COLO668 (cell line): ENCODE measurements around the gene FOXJ1.

Source experiments
- DNase-seq: peaks from one replicate; lab custom pipeline; 2025; ENCODE audit not compliant: unreplicated experiment; lab: John Stamatoyannopoulos, UW

The FOXJ1 gene

DNA sequence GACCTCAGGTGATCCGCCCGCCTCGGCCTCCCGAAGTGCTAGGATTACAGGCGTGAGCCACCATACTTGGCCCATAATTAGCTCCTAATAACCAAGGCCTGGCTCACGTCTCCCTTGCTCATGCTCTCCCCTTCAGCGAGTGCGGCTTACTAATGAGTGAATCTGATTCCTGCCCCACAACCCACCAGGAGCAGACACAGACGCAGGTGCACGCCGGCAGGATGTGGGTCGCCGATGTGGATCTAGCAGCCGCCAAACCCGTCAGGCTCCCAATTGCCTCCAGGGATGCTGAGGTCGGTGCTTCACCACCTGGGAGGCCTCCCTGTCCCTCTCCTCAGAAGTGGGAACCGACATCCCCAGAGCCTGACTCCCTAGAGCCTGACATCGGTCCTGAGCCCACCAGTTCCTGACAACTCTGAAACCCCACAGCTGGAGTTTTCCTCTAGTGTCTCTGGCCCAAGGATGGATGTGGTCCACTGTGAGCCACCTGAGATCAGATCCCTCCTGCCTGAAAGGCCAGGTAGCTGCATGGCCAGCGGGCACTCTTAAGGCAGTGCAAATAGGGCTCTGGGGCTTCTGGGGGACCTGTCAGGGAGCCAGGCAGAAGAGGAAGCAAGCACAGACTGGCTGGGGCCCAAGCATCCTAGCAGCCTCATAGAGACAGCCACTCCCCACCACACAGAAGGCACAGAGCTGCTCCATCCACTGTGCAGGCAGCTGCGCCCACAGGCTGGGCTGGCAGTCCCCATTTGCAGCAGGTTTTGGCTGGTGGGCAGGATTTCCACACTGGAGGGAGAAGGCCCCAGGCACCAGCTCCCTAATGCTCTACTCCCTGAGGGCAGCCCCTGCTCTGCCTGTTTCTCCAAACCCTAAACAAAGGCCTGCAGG, 48.3 kb downstream of the FOXJ1 start:
- no peak for DNase-seq

GRCh38 chr17:76091526-76092286, 49.3 kb downstream of the FOXJ1 start:
- no peak for DNase-seq

DNA sequence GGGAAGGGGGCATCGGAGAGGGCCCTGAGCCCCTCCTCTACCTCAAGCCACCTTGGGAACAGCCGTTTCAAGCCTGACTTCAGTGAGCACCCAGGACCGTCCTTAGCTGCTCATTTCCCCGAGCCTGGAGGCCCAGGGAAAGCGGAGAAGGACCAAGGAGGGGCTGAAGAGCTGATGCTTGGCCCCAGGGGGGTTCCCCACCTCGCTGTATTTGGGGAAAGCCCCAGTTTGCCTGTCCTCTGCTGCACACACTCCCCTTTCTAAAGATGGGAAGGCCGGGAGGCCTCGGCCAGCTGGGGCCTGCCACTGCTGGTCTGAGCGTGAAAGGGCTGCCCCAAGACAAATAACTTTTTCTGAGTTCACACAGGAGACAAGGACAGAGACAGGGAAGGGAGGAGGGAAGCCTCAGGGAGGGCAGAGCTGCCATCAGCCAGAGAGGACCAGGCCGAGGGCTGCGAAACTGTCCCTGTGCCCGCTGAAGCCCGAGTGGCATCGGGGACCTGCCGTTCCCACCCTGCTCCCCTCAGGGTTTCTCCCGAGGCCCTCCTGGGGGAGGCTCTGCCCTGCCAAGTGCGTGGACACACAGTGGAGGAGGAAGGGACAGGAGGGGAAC, 50.4 kb downstream of the FOXJ1 start:
- DNase-seq, result no peak

DNA sequence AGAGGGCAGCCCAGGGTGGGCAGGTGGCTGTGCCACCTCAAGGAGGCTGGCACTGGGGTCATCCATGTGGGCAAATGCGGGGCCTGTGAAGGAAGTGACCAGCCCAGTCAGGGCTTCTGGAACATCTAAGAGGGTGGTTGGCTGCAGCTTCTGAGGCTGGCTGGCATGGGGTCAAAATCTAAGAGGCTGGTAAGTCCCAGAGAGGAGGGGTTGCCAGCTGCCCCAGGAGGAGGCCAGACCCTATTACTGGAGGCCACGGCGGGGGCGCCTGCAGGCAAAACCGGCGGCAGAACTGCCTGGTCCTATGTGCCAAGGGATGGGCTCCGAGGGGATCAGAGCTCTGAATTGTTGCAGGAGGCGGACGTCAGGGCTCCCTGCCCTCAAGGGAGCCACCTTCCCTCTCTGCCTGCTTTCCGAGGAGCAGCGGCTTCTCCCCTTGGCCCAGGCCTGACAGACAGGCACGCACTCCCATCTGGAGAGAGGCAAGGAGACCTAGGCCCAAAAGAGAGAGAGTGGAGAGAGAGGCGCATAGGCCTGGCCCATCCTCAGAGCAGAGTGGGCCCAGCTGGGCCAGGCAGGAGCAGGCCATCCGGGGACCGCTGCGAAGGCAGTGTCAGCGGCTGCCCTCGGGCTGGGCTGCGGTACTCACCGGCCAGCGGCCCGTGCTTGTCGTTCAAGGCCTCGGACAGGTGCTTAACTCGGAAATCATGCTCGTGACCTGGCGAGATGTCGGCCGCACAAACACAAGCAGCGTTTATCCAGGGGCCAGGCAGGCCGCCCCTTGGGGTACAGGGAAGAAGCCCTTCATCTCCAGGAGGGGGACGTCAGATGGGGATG, 51.1 kb downstream of the FOXJ1 start:
- no peak for DNase-seq

GRCh38 chr17:76088868-76089576, 52.0 kb downstream of the FOXJ1 start:
- no peak for DNase-seq

DNA sequence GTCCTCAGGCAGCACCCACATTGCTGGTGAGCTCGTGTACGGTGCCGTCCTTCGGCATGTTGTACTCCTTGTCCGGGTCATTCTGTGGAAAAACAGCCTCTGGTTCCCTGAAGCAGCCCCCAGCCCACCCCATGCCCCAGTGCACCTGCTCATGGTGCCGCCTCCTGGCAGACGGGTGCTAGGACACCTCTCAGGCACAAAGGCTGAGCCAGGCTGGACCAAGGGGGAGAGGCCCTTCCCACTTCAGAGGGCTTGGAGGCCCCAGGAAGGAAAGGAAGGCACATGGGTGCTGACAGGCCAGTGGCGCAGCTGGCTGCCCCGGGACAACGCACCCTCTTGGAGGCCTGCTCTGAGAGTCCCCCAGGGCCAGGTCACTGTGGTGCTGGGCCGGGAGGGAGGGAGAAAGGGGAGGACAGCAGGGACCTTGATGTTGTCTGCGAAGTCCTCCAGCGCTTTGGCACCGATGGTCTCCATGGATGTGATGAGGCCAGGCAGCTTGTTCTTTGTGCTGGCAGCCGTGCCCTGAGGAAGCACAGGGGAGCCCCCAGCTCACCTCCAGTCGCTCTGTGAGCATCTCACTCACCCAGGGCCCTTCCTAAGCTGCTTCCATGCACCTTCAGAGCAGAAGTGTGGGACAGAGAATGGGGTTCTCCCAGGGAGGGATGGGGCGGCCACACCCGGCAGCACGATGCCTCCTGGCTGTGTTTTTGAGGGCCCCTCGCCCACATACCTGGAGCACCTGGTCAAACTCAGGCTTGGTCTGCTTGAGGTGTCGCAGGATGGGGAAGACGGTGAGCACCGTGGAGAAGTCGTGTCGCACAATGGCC, 52.8 kb downstream of the FOXJ1 start:
- DNase-seq, result no peak

DNA sequence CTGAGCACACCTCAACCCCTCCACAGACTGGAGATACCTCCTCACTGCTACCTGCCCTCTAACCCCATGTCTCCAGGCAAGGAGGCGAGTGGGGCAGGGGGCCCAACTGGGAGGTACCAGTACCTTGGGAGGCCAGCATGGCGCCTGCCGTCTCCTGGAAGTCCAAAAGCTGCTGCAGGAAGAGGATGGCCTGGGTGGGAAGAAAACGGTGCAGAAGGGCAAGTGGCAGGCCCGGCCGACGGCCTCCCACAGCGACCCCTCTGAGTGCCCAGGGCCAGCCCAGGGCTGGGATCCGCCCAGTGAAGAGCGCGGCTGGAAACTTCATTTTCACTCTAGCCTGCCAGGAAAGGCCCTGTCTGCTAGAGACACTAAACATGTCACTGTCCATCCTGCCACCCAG, 53.5 kb downstream of the FOXJ1 start:
- DNase-seq, result no peak

DNA sequence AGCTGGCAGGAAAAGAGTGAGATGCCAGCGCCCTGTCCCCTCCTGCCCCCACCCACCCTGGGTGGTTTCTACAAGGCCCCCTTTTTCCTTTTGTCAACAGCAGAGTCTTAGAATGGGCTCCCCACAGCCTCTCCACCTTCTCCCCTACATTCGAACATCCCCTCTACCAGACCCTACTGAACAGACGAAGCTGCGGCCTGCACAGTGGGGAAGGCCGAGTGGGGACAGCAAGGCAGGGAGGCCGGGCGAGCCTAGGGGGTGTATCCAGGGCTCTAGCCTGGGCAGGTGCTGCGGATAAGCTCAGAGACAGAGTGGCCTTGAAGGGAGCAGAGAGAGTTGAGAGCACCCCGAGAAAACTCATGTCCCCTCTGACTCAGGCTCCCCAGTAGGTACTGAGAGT, 54.7 kb downstream of the FOXJ1 start:
- DNase-seq, result no peak
